Body of pancreas (tissue), 4 donors: ENCODE measurements around the gene GPN2. TPM values are rescaled to one million over a fixed set of nuclear protein-coding genes. Genes with fewer than 3 reads are reported as not detected.

Experiments
- ATAC-seq: fragments of 150-250 bp; one replicate; pipeline ENCODE4 v1.9.1; 2016
- DNase-seq, 4 donors: peaks; one replicate each; pipeline ENCODE4 v3.0.0-alpha.2; 2019
- H3K27ac ChIP-seq, 4 donors: fragments of 200-600 bp; sonication (generic); 1 replicate in 3 of 4; 2 replicates in 1 of 4; pipeline versions ENCODE4 v1.5.1 to v1.6.1; 2016 to 2019; ENCODE audit warnings: mild to moderate bottlenecking in 1 of 4, mixed read lengths in 1 of 4, moderate library complexity in 1 of 4
- H3K27me3 ChIP-seq, 2 donors: fragments of 200-600 bp; sonication (generic); one replicate each; pipeline ENCODE4 v1.6.0; 2016; ENCODE audit warnings: mild to moderate bottlenecking in 1 of 2
- H3K36me3 ChIP-seq, 2 donors: fragments of 200-600 bp; sonication (generic); replicated peaks in 1 of 2; 2 replicates each; pipeline ENCODE4 v1.5.1; 2016; ENCODE audit warnings: low read depth in 2 of 2; ENCODE audit not compliant: insufficient read depth in 1 of 2
- H3K4me1 ChIP-seq: fragments of 200-600 bp; sonication (generic); one replicate; pipeline ENCODE4 v1.6.0; 2016
- H3K4me3 ChIP-seq, 2 donors: fragments of 200-600 bp; sonication (generic); 1 replicate in 1 of 2; 2 replicates in 1 of 2; pipeline ENCODE4 v1.5.1; 2016 to 2019
- H3K9me3 ChIP-seq, 3 donors: fragments of 200-600 bp; sonication (generic); 1 replicate in 2 of 3; 2 replicates in 1 of 3; pipeline ENCODE4 v1.5.1; 2016
- POLR2A ChIP-seq, 3 donors: fragments of 450-650 bp; IDR thresholded peaks; one replicate each; pipeline ENCODE4 v1.6.1; 2016; ENCODE audit warnings: antibody characterized with exemption in 3 of 3, mild to moderate bottlenecking in 2 of 3
- WGBS, 2 donors: methylation state at CpG; one replicate each; pipeline ENCODE4 v1.1.5; 2017; 5-methylcytosine and 5-hydroxymethylcytosine counted together
- intact Hi-C: fragments of 100-400 bp; cut with DNase I; formaldehyde crosslinking; loops from one replicate; pipeline ENCODE4 v1.15.1; 2023
- total RNA-seq, 2 donors: library from RNA; depleted of rRNA; stranded (reverse); fragments of >200 nt; gene quantifications; one replicate each; pipeline ENCODE4 v1.1.0, GENCODE V29; 2016
- TF ChIP-seq, protein P1 (sequence below), 7 experiments: fragments of 450-650 bp in 4 of 7; fragments of 200-600 bp in 3 of 7; sonication (generic) in 3 of 7; IDR thresholded peaks; one replicate each; pipeline ENCODE4 v1.5.1; 2016 to 2019; ENCODE audit warnings: antibody characterized with exemption in 7 of 7

Gene GPN2
- total RNA-seq, 2 donors from 2014 or later, result 8.8 to 21.4 TPM

DNA sequence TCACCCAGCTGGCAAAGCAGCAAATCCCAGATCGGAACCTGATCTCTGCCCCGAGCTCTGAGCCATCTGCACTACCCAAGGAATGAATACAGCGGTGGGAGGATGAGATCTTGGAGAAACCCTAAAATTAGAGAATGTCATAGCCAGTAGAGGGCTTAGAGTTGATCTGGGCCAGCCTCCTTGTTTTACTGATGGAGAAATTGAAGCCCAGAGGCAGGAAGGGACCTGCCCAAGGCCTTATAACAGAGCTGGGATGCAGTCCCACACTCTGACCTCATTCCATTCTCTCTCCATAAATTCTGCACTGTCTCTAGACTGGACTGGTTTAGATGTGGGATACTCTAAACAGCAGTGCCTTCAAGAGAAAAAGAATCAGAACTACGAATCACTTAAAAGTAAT is 31.9 kb downstream of the GPN2 start:
- no peak for ATAC-seq
- DNase-seq, result no peak
- H3K4me1 ChIP-seq, result peaks cover 6% of the 10 kb centered on the region
- H3K4me3 ChIP-seq, result no peak overlapping the region
- H3K36me3 ChIP-seq, result no peaks in the 10 kb centered on the region
- no peak overlapping the region for H3K27ac ChIP-seq
- no peaks in the 10 kb centered on the region for H3K9me3 ChIP-seq
- intact Hi-C loops, result no loop called here
- H3K27me3 ChIP-seq, result no peaks in the 10 kb centered on the region
- WGBS, 2 donors, result 71 to 72% methylated on average over 4 of the region's 4 CpGs
- TF ChIP-seq POLR2A (IDR thresholded peaks at IDR 0.05), result no peak
- TF ChIP-seq, protein P1, sequence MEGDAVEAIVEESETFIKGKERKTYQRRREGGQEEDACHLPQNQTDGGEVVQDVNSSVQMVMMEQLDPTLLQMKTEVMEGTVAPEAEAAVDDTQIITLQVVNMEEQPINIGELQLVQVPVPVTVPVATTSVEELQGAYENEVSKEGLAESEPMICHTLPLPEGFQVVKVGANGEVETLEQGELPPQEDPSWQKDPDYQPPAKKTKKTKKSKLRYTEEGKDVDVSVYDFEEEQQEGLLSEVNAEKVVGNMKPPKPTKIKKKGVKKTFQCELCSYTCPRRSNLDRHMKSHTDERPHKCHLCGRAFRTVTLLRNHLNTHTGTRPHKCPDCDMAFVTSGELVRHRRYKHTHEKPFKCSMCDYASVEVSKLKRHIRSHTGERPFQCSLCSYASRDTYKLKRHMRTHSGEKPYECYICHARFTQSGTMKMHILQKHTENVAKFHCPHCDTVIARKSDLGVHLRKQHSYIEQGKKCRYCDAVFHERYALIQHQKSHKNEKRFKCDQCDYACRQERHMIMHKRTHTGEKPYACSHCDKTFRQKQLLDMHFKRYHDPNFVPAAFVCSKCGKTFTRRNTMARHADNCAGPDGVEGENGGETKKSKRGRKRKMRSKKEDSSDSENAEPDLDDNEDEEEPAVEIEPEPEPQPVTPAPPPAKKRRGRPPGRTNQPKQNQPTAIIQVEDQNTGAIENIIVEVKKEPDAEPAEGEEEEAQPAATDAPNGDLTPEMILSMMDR (IDR thresholded peaks at IDR 0.05), result no peak

DNA sequence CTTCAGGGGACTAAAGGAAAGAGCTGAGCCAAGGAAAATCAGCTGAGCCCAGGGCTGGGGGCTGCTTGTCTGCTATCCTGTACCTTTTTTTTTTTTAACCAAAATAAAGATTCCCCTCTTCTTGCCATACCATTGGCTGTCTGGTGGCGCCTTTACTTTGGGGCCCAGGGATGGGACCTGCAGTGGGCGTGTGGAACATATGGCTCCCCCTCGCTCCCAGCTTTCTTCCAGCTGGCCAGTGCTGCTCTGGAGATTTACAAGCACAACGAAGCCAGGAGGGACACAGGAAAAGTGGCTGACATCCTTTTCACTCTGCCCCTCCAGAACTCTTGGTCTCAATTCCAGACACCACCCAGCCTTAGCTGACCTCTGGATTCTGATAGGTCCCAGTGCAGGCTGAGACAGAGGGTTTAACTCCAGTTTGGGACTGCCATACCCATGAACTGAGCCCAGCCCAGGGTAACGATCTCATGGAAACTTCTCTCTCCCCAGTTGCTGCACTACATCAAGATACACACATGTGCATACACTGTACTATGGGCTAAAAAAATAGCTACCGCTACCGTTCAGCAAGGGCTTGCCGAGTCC is 32.5 kb downstream of the GPN2 start:
- intact Hi-C loops, result no loop called here
- Histone ChIP-seq H3K4me1 (peaks cover under 1% of the 10 kb centered on the region), H3K27ac (no peak overlapping the region), H3K27me3 (no peaks in the 10 kb centered on the region), H3K9me3 (no peaks in the 10 kb centered on the region), H3K4me3 (no peak overlapping the region), H3K36me3 (no peaks in the 10 kb centered on the region)
- WGBS, 2 donors, result 86 to 96% methylated on average over 8 of the region's 8 CpGs
- TF ChIP-seq, protein P1 (IDR thresholded peaks at IDR 0.05), result no peak
- TF ChIP-seq POLR2A (IDR thresholded peaks at IDR 0.05), result no peak
- DNase-seq (no peak), ATAC-seq (no peak)

DNA sequence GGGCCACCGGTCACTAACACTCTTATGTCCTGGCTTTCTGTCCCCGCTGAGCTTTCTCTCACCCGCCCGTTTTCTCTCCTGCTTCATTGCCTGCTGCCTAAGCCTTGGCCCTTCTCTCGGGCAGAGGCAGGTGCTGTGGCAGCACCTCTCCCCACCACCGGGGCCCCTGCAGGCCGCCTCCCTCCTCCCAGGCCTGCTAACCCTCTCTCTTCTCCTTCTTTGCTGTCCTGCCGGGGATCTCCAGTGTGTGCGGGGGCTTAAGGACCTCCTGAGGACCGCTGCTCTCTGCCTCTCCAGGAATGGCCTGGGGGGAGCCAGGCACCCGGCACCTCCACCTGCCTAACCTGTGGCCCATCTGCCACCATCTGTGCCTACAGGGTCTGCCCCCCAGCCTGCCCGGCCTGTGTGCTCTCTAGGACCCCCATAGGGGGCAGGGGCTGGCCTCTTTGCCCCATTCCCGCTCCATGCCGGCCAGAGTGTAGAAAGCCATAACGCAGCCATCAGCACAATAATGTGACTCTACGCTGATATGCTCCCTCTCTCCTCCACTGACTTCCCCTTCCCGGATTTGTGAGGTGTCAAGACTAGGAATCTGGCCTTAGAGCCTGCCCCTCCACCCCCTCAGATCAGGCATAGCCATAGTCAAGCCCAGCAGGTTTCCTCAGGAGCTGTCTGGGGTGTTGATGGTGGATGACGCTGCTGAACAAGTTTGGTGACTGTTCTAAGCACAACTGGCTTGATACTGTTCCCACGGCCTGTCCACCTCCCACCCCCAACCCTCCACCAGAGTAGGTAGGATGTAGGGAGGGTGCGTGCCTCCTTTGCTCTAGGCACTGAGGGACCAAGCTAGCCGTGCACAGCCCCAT is 33.2 kb downstream of the GPN2 start:
- DNase-seq (no peak), ATAC-seq (no peak)
- Histone ChIP-seq H3K4me3 (no peak overlapping the region), H3K9me3 (no peaks in the 10 kb centered on the region), H3K4me1 (no peaks in the 10 kb centered on the region), H3K27ac (no peak overlapping the region), H3K27me3 (no peaks in the 10 kb centered on the region), H3K36me3 (no peaks in the 10 kb centered on the region)
- no peak for TF ChIP-seq POLR2A (IDR thresholded peaks at IDR 0.05)
- TF ChIP-seq, protein P1 (IDR thresholded peaks at IDR 0.05), result no peak
- 86 to 94% methylated on average over 19 of the region's 21 CpGs for WGBS, 2 donors
- intact Hi-C loops, result no loop called here

DNA sequence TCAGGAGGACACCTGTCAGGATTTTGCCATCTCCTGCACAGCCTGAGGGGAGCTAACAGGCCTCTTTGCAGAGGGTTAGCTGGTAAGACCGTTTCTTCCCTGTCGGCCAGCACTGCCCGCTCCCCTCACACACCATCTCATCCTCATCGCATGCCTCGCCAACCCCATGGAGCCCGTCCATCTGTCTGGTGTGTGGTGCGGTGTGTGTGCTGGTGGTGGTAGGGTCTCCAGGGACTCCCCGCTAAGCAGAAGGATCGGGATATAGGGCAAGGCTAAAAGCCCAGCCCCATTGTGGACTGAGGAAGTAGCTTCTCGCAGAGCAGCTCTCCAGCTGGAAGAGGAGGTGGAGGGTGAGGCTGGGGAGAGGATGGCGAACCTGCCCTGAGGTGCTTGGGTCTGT is 33.9 kb downstream of the GPN2 start:
- no peak for DNase-seq
- ATAC-seq, result no peak
- intact Hi-C loops, result no loop called here
- 88 to 95% methylated on average over 8 to 10 of the region's 11 CpGs for WGBS, 2 donors
- H3K27me3 ChIP-seq, result no peaks in the 10 kb centered on the region
- H3K36me3 ChIP-seq, result peaks cover 0 to 3% of the 10 kb centered on the region in 2 donors
- no peaks in the 10 kb centered on the region for H3K9me3 ChIP-seq
- no peak overlapping the region for H3K4me3 ChIP-seq
- no peak for TF ChIP-seq POLR2A (IDR thresholded peaks at IDR 0.05)
- TF ChIP-seq, protein P1 (IDR thresholded peaks at IDR 0.05), result no peak
- H3K27ac ChIP-seq, result no peak overlapping the region
- H3K4me1 ChIP-seq, result no peaks in the 10 kb centered on the region
